ENCODE results near the gene CLN6.

Gene CLN6

GRCh38 chr15:68234060-68234459 lies 4.5 kb upstream of the CLN6 start:
- H3K36me3 ChIP-seq (ENCODE audit: control insufficient read depth, insufficient read depth, low read length) = no peaks in the 10 kb centered on the region
- no peak for TF ChIP-seq CTCF (IDR thresholded peaks at IDR 0.05)

GRCh38 chr15:68232937-68233336 lies 3.4 kb upstream of the CLN6 start:
- Histone ChIP-seq H2AFZ (no peak overlapping the region), H3K4me1 (peaks cover 5% of the 10 kb centered on the region), H3K27ac (no peak overlapping the region), H3K9ac (no peak overlapping the region), H3K36me3 (ENCODE audit: control insufficient read depth, insufficient read depth, low read length) (no peaks in the 10 kb centered on the region), H3K4me3 (ENCODE audit: low read depth, low read length) (no peak overlapping the region), H3K27me3 (ENCODE audit: control insufficient read depth, insufficient read depth, low read length) (no peaks in the 10 kb centered on the region), H3K9me3 (ENCODE audit: control insufficient read depth, low read length) (no peaks in the 10 kb centered on the region), H3K4me2 (ENCODE audit: low read length) (no peak overlapping the region), H3K79me2 (no peaks in the 10 kb centered on the region)
- no peak for TF ChIP-seq CTCF (IDR thresholded peaks at IDR 0.05)

More at GRCh38 chr15:68234060-68234459, 4.5 kb upstream of the CLN6 start:
- Histone ChIP-seq H3K27ac (no peak overlapping the region), H3K79me2 (no peaks in the 10 kb centered on the region), H3K4me2 (ENCODE audit: low read length) (no peak overlapping the region), H3K27me3 (ENCODE audit: control insufficient read depth, insufficient read depth, low read length) (no peaks in the 10 kb centered on the region), H3K4me3 (ENCODE audit: low read depth, low read length) (no peak overlapping the region), H3K9ac (no peak overlapping the region), H3K4me1 (no peaks in the 10 kb centered on the region), H2AFZ (no peak overlapping the region), H3K9me3 (ENCODE audit: control insufficient read depth, low read length) (no peaks in the 10 kb centered on the region)

GRCh38 chr15:68232449-68232848 lies 2.9 kb upstream of the CLN6 start:
- Histone ChIP-seq H2AFZ (no peak overlapping the region), H3K79me2 (no peaks in the 10 kb centered on the region), H3K27me3 (ENCODE audit: control insufficient read depth, insufficient read depth, low read length) (no peaks in the 10 kb centered on the region), H3K9me3 (ENCODE audit: control insufficient read depth, low read length) (no peaks in the 10 kb centered on the region), H3K27ac (no peak overlapping the region), H3K36me3 (ENCODE audit: control insufficient read depth, insufficient read depth, low read length) (no peaks in the 10 kb centered on the region), H3K4me1 (peaks cover 5% of the 10 kb centered on the region), H3K4me3 (ENCODE audit: low read depth, low read length) (no peak overlapping the region), H3K9ac (no peak overlapping the region), H3K4me2 (ENCODE audit: low read length) (no peak overlapping the region)
- no peak for TF ChIP-seq CTCF (IDR thresholded peaks at IDR 0.05)

GRCh38 chr15:68231102-68231818 lies 1.7 kb upstream of the CLN6 start:
- Histone ChIP-seq H2AFZ (no peak overlapping the region), H3K36me3 (ENCODE audit: control insufficient read depth, insufficient read depth, low read length) (no peaks in the 10 kb centered on the region), H3K79me2 (no peaks in the 10 kb centered on the region), H3K9ac (no peak overlapping the region), H3K4me1 (peaks cover 5% of the 10 kb centered on the region), H3K4me3 (ENCODE audit: low read depth, low read length) (no peak overlapping the region), H3K27me3 (ENCODE audit: control insufficient read depth, insufficient read depth, low read length) (no peaks in the 10 kb centered on the region), H3K27ac (no peak overlapping the region), H3K9me3 (ENCODE audit: control insufficient read depth, low read length) (no peaks in the 10 kb centered on the region), H3K4me2 (ENCODE audit: low read length) (no peak overlapping the region)
- TF ChIP-seq CTCF (IDR thresholded peaks at IDR 0.05) = no peak

Measured in parathyroid adenoma (tissue), 2 donors.